IPS-18a (cell line): ENCODE results near the gene KIF1A.
A peak's percentile ranks its signal among the peaks of the same experiment; 100 is the strongest.

Experiments used
- H3K27ac ChIP-seq: one replicate; pipeline ENCODE4 v1.5.1; 2013; ENCODE audit warnings: low read length
- H3K27me3 ChIP-seq: one replicate; pipeline ENCODE4 v1.6.1; 2013; ENCODE audit warnings: mild to moderate bottlenecking, low read length; ENCODE audit not compliant: control insufficient read depth, insufficient read depth
- H3K36me3 ChIP-seq: one replicate; pipeline ENCODE4 v1.6.1; 2013; ENCODE audit warnings: low read depth, low read length; ENCODE audit not compliant: control insufficient read depth
- H3K4me1 ChIP-seq: one replicate; pipeline ENCODE4 v1.6.1; 2013; ENCODE audit warnings: low read depth, low read length; ENCODE audit not compliant: control insufficient read depth
- H3K4me3 ChIP-seq: one replicate; pipeline ENCODE4 v1.5.1; 2013; ENCODE audit warnings: low read length
- H3K9ac ChIP-seq: one replicate; pipeline ENCODE4 v1.6.1; 2013; ENCODE audit warnings: mild to moderate bottlenecking, low read length, moderate library complexity
- H3K9me3 ChIP-seq: one replicate; pipeline ENCODE4 v1.6.1; 2013; ENCODE audit warnings: low read depth, low read length; ENCODE audit not compliant: control insufficient read depth

Gene KIF1A

DNA sequence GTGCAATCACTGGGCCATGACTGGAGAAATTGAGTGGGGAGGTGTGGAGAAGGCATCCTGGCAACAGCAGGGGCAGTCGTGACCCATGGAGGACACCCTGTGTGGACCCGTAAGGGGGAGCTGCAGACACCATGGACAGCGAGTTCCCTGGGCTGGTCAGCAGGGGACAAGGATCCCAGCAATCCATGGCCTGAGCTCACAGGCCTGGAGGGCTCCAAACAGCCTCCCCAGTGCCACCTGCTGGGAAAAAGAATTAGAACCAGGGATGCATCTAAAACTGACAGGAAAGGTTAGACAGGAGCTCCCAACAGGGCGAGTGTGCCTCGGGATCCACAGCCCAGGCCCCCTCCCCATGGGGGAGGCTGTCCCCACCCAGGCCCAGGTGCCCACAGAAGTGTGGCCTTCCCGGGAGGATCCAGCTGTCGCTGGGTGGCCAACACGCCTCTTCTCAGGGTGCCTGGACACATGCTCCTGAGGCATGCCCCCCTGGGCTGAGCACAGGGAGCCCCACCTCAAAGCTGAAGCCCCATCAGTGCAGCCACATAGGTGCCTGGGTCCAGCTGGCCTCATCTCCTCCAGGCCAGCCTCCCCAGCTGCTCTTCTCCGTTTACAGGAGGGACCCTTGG lies 20.5 kb upstream of the KIF1A start:
- H3K9me3 ChIP-seq: no peaks in the 10 kb centered on the region
- H3K36me3 ChIP-seq: no peaks in the 10 kb centered on the region
- no peak overlapping the region for H3K9ac ChIP-seq
- no peak overlapping the region for H3K4me3 ChIP-seq
- H3K27me3 ChIP-seq: no peaks in the 10 kb centered on the region
- no peak overlapping the region for H3K27ac ChIP-seq
- peaks cover 13% of the 10 kb centered on the region for H3K4me1 ChIP-seq

DNA sequence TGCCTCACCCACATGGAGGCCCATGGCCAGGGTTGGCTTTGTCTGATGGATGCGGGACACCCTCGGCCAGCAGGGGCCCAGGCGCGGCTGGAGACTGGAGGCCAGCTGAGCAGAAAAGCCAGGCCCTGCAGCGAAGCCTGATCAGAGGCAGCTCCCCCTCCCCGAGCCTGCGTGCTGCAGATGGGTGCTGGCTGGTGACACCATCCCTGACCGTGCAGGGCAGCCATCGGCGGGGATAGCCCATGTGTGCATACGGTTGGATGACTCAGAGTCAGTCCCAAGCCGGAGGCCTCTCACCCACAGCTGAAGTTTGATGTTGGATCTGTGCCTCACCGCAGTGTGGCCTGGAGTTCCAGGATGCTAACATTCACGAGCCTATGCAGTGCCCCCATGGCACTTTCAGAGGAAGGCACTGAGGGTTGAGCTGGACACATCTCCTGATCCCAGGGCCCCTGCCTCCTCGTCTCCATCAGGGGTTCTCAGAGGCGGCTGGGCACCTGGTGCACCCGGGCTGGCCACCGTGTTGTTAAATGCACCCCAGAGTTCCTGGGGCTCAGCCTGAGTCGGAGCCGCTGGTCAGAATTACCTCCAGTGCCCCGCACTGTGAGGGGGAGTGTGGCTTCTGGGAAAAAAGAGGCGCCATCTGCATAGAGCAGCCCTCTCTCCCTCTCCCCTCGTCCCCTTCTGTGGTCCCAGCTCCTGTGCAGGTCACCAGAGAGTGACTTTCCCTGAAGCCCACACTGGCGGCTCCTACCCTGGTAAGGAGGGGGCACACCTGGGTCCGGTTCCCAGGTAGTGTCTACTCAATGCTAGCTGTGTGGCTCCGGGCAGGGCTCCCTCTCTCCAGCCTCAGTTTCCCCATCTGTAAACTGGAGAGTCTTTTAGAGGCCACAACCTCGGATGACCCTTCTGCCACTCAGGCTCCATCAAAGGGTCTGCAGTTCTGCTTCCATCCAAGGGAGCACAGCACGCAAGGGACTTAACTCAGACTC lies 19.4 kb upstream of the KIF1A start:
- Histone ChIP-seq H3K4me3 (no peak overlapping the region), H3K27me3 (no peaks in the 10 kb centered on the region), H3K27ac (no peak overlapping the region), H3K4me1 (peaks cover 11% of the 10 kb centered on the region), H3K9me3 (no peaks in the 10 kb centered on the region), H3K36me3 (no peaks in the 10 kb centered on the region), H3K9ac (no peak overlapping the region)

DNA sequence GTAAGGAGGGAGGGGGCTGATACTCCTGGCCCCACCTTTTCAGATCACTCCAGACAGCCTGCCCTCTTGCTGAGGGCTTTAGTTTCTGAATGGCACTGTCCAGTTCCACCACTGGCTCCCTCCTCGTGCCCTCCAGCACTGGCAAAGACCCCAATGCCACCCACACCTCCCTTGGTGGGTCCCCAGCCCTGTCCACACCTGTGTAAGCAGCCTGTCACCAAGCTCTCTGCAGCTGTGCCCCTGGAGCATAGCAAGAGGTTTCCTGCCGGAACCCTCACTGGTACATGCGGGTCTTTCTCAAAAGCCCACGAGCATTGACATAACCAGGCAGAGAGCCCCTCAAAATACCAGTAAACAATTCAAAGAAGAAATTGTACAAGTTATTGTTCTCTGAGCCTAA lies 17.6 kb upstream of the KIF1A start:
- Histone ChIP-seq H3K4me3 (no peak overlapping the region), H3K9me3 (no peaks in the 10 kb centered on the region), H3K27ac (no peak overlapping the region), H3K4me1 (no peaks in the 10 kb centered on the region), H3K9ac (no peak overlapping the region), H3K27me3 (no peaks in the 10 kb centered on the region), H3K36me3 (no peaks in the 10 kb centered on the region)

DNA sequence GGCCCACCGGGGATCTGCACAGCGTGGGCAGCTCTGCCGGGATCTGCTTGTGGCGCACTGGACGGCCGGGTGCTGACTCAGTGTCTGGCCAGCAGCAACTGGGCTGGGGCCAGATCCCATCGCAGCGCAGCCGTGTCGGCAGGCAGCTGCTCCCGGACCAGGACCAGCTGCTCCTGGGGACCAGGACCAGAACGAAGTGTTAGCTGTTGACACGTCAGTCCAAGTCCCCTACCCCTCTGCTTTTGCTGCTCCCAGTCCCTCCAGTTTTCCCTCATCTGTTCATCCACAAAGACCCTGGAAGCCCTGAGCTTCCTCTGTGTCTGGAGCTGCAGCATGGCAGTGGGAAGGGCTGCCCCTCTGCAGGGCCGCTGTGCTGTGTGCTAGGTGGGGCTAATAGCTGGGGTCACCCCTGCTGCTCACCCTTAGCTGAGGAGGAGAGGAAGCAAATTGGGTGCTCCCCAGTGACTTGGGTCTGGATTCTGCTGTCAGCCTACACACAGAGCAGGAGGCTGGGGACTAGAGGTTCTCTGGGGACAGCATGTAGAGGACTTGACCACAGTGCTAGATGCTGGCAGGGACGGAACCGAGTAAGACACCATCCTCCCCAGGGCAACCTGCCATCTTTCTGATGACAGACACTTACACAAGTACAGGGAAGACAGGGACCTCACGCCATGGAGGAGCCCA lies 16.9 kb upstream of the KIF1A start:
- peaks cover under 1% of the 10 kb centered on the region for H3K4me1 ChIP-seq
- peaks cover 1% of the 10 kb centered on the region for H3K27me3 ChIP-seq
- H3K4me3 ChIP-seq: no peak overlapping the region
- no peak overlapping the region for H3K27ac ChIP-seq
- H3K9me3 ChIP-seq: no peaks in the 10 kb centered on the region
- H3K36me3 ChIP-seq: no peaks in the 10 kb centered on the region
- no peak overlapping the region for H3K9ac ChIP-seq

DNA sequence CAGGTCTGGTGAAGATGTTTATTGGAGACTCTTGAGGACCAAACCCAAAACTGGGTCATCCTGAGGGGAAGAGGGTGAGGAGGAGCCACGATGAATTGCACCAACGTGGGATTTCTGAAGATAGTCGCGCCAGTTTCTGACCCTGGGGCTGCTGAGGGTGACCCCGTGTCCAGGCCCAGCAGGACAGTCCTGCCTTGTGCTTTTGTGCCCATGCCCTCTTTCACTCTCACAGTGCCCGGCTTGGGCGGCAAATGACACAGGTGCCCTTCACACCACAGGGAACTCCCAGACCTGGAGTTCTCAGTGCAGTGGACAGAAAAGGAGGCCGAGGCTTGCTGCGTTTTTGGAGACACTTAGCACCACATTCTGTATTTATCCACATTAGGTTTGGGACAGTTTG lies 15.5 kb upstream of the KIF1A start:
- no peak overlapping the region for H3K4me3 ChIP-seq
- peaks cover 15% of the 10 kb centered on the region for H3K27me3 ChIP-seq
- H3K9ac ChIP-seq: no peak overlapping the region
- H3K36me3 ChIP-seq: no peaks in the 10 kb centered on the region
- no peaks in the 10 kb centered on the region for H3K9me3 ChIP-seq
- peaks cover 4% of the 10 kb centered on the region for H3K4me1 ChIP-seq
- H3K27ac ChIP-seq: no peak overlapping the region

DNA sequence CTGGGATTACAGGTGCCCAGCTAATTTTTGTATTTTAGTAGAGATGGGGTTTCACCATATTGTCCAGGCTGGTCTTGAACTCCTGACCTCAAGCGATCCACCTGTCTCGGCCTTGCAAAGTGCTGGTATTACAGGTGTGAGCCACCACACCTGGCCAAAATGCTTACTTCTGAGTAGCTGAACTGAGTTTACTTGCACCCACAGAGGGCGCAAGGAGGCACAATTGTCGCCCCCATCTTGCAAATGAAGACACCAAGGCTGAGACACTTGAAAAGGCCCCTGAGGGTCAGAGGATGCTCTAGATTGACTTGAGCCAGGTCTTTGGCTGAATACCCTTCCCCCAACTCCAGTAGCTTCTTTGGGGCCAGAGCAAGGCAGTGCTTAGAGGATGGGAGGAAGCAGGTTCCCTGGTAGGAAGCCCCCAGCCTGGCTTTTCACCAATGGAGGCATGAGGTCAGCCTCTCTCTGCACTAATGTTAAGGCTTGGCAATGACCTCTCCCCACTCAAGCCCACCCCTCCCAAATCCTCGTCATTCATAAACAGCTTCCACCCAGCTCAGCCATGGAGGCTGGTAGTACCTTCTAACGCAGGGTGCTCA lies 14.5 kb upstream of the KIF1A start:
- Histone ChIP-seq H3K4me1 (peaks cover 4% of the 10 kb centered on the region), H3K9me3 (no peaks in the 10 kb centered on the region), H3K27ac (no peak overlapping the region), H3K36me3 (no peaks in the 10 kb centered on the region), H3K9ac (no peak overlapping the region), H3K4me3 (no peak overlapping the region), H3K27me3 (peaks cover 25% of the 10 kb centered on the region)

DNA sequence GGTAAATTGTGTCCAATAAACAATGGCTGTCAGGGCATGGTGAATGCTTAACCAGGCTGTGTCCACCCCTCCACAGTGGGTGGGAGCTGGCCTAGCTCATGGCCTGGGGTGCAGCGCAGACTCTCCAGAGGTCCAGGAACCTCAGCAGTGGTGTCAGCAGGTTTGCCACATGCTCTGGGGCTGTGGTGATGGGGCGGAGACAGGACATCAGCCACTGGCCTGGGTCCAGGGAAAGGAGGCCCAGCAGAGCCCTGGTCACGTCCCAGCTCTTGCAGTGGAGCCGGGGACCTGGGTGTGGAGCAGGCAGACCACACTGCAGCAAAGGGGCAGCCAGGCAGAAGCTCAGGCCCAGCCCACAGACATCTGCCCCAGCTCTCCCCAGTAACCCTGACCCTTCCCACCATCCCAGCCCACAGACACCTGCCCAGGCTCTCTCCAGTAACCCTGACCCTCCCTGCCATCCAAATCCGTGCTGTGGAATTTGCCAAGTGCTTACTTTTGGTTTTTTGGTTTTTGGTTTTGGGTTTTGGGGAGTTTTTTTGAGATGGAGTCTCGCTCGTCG lies 13.8 kb upstream of the KIF1A start:
- no peaks in the 10 kb centered on the region for H3K9me3 ChIP-seq
- no peaks in the 10 kb centered on the region for H3K36me3 ChIP-seq
- no peak overlapping the region for H3K4me3 ChIP-seq
- peaks cover 4% of the 10 kb centered on the region for H3K4me1 ChIP-seq
- H3K27me3 ChIP-seq: peaks cover 32% of the 10 kb centered on the region
- H3K27ac ChIP-seq: no peak overlapping the region
- no peak overlapping the region for H3K9ac ChIP-seq

DNA sequence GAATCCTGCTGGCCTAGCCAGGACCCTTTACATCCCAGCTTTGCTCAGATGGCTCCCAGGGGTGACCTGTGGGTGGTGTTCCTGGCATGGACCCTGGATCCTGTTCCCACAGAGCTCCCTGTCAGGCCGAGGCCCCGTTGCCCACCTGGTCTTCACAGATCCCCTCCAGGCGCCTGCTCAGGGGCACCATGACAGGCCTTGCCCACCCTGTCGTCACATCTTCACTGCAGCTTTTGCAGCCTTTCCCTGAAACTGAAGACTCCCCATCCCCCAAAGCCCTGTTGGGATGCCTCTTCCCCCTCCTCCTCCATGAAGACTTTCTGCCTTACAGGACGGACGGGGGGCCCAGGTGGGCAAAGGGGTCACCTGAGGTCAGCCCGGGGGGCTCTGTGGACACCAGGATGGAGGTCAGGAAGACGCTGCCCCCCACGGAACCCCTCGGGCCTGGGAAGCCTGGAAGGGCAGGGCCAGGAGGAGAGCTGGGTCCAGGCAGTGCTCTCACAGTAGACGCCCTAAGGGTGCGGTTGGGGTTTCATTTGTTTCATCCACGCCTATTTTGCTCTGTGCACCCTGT lies 13.0 kb upstream of the KIF1A start:
- Histone ChIP-seq H3K27me3 (peaks cover 33% of the 10 kb centered on the region), H3K27ac (no peak overlapping the region)

DNA sequence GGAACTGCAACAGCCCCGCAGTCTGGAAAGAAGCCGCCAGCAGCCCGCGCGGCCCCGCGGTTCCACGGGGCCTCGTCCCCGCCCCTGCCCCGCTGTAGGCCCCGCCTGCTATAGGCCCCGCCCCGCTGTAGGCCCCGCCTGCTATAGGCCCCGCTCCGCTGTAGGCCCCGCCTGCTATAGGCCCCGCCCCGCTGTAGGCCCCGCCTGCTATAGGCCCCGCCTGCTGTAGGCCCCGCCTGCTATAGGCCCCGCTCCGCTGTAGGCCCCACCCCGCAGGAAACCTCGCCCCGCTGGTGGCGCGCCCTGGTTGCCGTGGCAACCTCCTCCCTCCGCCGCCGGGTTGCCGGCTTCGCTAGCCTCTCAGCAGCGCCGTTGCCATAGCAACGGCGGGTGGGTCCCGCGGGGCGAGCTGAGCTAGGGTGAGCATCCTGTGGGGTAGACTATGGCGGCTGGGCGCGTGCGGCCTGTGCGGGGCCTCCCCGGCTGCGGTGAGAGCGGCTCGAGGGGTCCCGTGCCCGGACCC lies 12.2 kb upstream of the KIF1A start:
- Histone ChIP-seq H3K36me3 (no peaks in the 10 kb centered on the region), H3K4me3 (peak overlapping the region; percentile 83), H3K4me1 (peaks cover 4% of the 10 kb centered on the region), H3K27ac (no peak overlapping the region), H3K27me3 (peaks cover 33% of the 10 kb centered on the region), H3K9me3 (no peaks in the 10 kb centered on the region), H3K9ac (no peak overlapping the region)

More for the DNA sequence above, 13.0 kb upstream of the KIF1A start:
- Histone ChIP-seq H3K4me1 (peaks cover 4% of the 10 kb centered on the region), H3K9me3 (no peaks in the 10 kb centered on the region), H3K9ac (no peak overlapping the region), H3K4me3 (no peak overlapping the region), H3K36me3 (no peaks in the 10 kb centered on the region)

DNA sequence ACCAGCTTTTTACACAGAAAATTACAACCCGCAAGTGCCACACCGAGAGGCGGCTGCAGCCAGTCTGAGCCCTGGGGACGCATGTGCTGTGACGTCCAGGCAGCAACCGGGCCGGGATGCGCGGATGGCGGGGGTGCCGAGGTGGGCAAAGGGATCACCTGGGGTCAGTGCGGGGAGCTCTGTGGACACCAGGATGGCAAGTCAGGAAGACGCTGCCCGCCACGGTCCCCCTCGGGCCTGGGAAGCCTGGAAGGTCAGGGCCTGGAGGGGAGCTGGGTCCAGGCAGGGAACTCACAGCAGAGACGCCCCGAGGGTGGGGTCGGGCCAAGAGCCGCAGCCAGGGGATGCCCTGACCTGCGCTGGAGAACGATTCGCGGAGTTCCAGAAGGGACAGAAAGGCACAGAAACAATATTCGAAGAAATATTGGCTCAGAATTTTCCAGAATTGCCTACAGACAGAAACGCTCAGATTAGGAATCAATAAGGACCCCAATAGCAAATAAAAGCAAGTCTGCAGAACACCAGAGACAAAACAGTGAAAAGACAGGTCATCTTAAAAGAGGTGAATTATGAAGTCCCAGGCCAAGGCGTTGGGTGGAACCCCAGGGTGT lies 11.7 kb upstream of the KIF1A start:
- peak overlapping the region; percentile 83 for H3K4me3 ChIP-seq
- H3K27ac ChIP-seq: no peak overlapping the region
- peaks cover 4% of the 10 kb centered on the region for H3K4me1 ChIP-seq
- H3K9me3 ChIP-seq: no peaks in the 10 kb centered on the region
- no peaks in the 10 kb centered on the region for H3K36me3 ChIP-seq
- peaks cover 33% of the 10 kb centered on the region for H3K27me3 ChIP-seq
- no peak overlapping the region for H3K9ac ChIP-seq
